Liver (tissue), 9 donors: ENCODE measurements around the gene PSMB10. TPM values are rescaled to one million over a fixed set of nuclear protein-coding genes. Genes with fewer than 3 reads are reported as not detected.

ENCODE experiments used
- DNase-seq: peaks from one replicate; pipeline ENCODE4 v3.0.0-alpha.2; 2017; ENCODE audit warnings: low spot score
- H3K27ac ChIP-seq, 2 donors: one replicate each; pipeline ENCODE4 v1.7.0; 2013; ENCODE audit warnings: inconsistent platforms in 2 of 2, low read length in 2 of 2, control low read depth in 1 of 2, low read depth in 1 of 2, mild to moderate bottlenecking in 1 of 2
- H3K27me3 ChIP-seq, 4 donors: one replicate each; pipeline versions ENCODE4 v1.6.1 to v1.7.0; 2013; ENCODE audit warnings: low read length in 3 of 4, inconsistent platforms in 1 of 4, mild to moderate bottlenecking in 1 of 4, moderate library complexity in 1 of 4; ENCODE audit not compliant: control insufficient read depth in 4 of 4, insufficient read depth in 4 of 4
- H3K36me3 ChIP-seq, 4 donors: one replicate each; pipeline versions ENCODE4 v1.6.1 to v1.7.0; 2013; ENCODE audit warnings: low read length in 3 of 4, mild to moderate bottlenecking in 3 of 4, low read depth in 1 of 4, moderate library complexity in 1 of 4; ENCODE audit not compliant: control insufficient read depth in 4 of 4, insufficient read depth in 3 of 4
- H3K4me1 ChIP-seq, 4 donors: one replicate each; pipeline versions ENCODE4 v1.6.1 to v1.7.0; 2013; ENCODE audit warnings: low read length in 3 of 4, mild to moderate bottlenecking in 3 of 4, moderate library complexity in 1 of 4; ENCODE audit not compliant: control insufficient read depth in 4 of 4, insufficient read depth in 4 of 4
- H3K4me3 ChIP-seq, 3 donors: one replicate each; pipeline versions ENCODE4 v1.6.1 to v1.7.0; 2013; ENCODE audit warnings: low read length in 3 of 3, control low read depth in 1 of 3, low read depth in 1 of 3, mild to moderate bottlenecking in 1 of 3
- H3K9ac ChIP-seq, 2 donors: one replicate each; pipeline ENCODE4 v1.7.0; 2013; ENCODE audit warnings: low read length in 2 of 2, mild to moderate bottlenecking in 2 of 2, moderate library complexity in 2 of 2, control low read depth in 1 of 2, low read depth in 1 of 2
- H3K9me3 ChIP-seq, 4 donors: one replicate each; pipeline versions ENCODE4 v1.6.1 to v1.7.0; 2013; ENCODE audit warnings: low read length in 3 of 4; ENCODE audit not compliant: control insufficient read depth in 4 of 4
- ATF3 ChIP-seq: IDR thresholded peaks from 2 replicates; pipeline ENCODE4 v1.6.1; 2016; ENCODE audit warnings: antibody characterized with exemption
- EGR1 ChIP-seq, 2 donors: IDR thresholded peaks; 2 replicates each; pipeline ENCODE4 v1.6.1; 2016 to 2018; ENCODE audit warnings: antibody characterized with exemption in 2 of 2, low read depth in 2 of 2
- FOXA1 ChIP-seq: IDR thresholded peaks from 2 replicates; pipeline ENCODE4 v1.6.1; 2016; ENCODE audit warnings: antibody characterized with exemption
- FOXA2 ChIP-seq: IDR thresholded peaks from 2 replicates; pipeline ENCODE4 v1.6.1; 2016; ENCODE audit warnings: antibody characterized with exemption
- GABPA ChIP-seq, 2 donors: IDR thresholded peaks in 1 of 2; conservative IDR thresholded peaks in 1 of 2; 2 replicates each; pipeline ENCODE4 v1.6.1; 2016; ENCODE audit warnings: antibody characterized with exemption in 2 of 2, mild to moderate bottlenecking in 1 of 2, moderate library complexity in 1 of 2
- HNF4A ChIP-seq, 2 donors: conservative IDR thresholded peaks; 2 replicates each; pipeline ENCODE4 v1.6.1; 2016; ENCODE audit warnings: antibody characterized with exemption in 2 of 2, mild to moderate bottlenecking in 2 of 2
- HNF4G ChIP-seq: IDR thresholded peaks from 2 replicates; pipeline ENCODE4 v1.6.1; 2016; ENCODE audit warnings: antibody characterized with exemption
- JUND ChIP-seq, 2 donors: IDR thresholded peaks; 2 replicates each; pipeline ENCODE4 v1.6.1; 2016; ENCODE audit warnings: antibody characterized with exemption in 2 of 2
- MAX ChIP-seq: IDR thresholded peaks from 2 replicates; pipeline ENCODE4 v1.6.1; 2016; ENCODE audit warnings: antibody characterized with exemption
- NR2F2 ChIP-seq: IDR thresholded peaks from 2 replicates; pipeline ENCODE4 v1.6.1; 2016; ENCODE audit warnings: antibody characterized with exemption
- RAD21 ChIP-seq, 2 donors: IDR thresholded peaks; 2 replicates each; pipeline ENCODE4 v1.6.1; 2016; ENCODE audit warnings: antibody characterized with exemption in 2 of 2, mild to moderate bottlenecking in 2 of 2
- REST ChIP-seq: IDR thresholded peaks from 2 replicates; pipeline ENCODE4 v1.6.1; 2016; ENCODE audit warnings: antibody characterized with exemption, mild to moderate bottlenecking
- RXRA ChIP-seq, 2 donors: IDR thresholded peaks; 2 replicates each; pipeline ENCODE4 v1.6.1; 2017 to 2018; ENCODE audit warnings: antibody characterized with exemption in 2 of 2, mild to moderate bottlenecking in 1 of 2
- SP1 ChIP-seq: IDR thresholded peaks from 2 replicates; pipeline ENCODE4 v1.6.1; 2018; ENCODE audit warnings: antibody characterized with exemption, mild to moderate bottlenecking
- TAF1 ChIP-seq: conservative IDR thresholded peaks from 2 replicates; pipeline ENCODE4 v1.6.1; 2016; ENCODE audit warnings: antibody characterized with exemption, mild to moderate bottlenecking
- YY1 ChIP-seq: IDR thresholded peaks from 2 replicates; pipeline ENCODE4 v1.6.1; 2016; ENCODE audit warnings: antibody characterized with exemption, mild to moderate bottlenecking
- WGBS: extraction: QIAGEN DNeasy Blood & Tissue Kit; methylation state at CpG from one replicate; pipeline ENCODE4 v1.1.7; 2013; 5-methylcytosine and 5-hydroxymethylcytosine counted together
- polyA plus RNA-seq, 2 donors: library from polyadenylated mRNA; stranded (reverse) in 1 of 2; unstranded in 1 of 2; fragments of 200-250 nt in 1 of 2; fragments of >200 nt in 1 of 2; fragmentation: Nextera tagmentation in 1 of 2; extraction: Ambion mirVana in 1 of 2; gene quantifications; one replicate each; pipeline versions ENCODE4 v1.2.1 to v1.2.3, GENCODE V29; 2013 to 2015
- total RNA-seq, 2 donors: library from RNA; depleted of rRNA; stranded (reverse); fragments of >200 nt; gene quantifications; one replicate each; pipeline ENCODE4 v1.2.3, GENCODE V29; 2014
- TF ChIP-seq, protein P1 (sequence below): IDR thresholded peaks from 2 replicates; pipeline ENCODE4 v1.6.1; 2016; ENCODE audit warnings: antibody characterized with exemption
- TF ChIP-seq, protein P2 (sequence below): fragments of 150-350 bp; IDR thresholded peaks from 2 replicates; pipeline ENCODE4 v1.5.1; 2017; ENCODE audit warnings: improper control_type of control experiment, low read depth, low read length; ENCODE audit not compliant: missing input control
- donor health status: healthy.
- donor health status: healthy.
- donor health status: healthy.
- donor health status: healthy.
- donor health status: healthy.

The PSMB10 gene
- total and polyA plus RNA-seq, 4 donors: 24.8 to 48.2 (median 32.3) TPM

DNA sequence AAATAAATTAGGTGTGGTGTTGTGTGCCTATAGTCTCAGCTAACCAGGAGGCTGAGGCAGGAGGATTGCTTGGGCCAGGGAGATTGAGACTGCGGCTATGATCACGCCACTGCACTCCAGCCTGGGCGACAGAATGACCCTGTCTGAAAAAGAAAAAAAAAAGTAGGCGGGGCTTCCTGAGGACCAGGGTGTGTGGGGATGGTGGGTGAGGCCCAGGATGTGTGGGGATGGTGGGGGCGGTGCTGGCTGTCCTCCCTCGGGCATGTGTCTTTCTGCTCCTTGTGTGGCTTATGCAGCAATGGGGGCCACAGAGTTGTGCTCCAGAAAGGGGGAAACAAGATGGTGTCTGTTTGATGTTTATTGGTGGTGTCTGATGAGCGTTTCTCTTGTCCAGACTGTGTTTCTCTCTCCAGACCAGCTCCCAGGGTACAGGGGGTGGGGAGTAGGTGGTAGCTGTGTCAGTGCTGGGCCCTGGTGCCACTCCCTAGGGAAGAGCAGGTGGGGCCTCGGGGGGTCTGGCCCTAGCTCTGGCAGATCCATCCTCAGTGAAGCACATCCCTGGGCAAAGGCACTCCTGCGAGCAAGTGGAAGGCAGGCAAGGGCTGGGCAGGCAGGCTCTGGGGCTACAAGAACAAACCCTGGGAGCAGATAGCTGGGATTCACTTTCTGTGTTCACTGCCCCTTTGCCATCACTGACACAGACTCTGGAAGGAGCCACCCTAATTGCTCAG lies 5.0 kb upstream of the PSMB10 start:
- H3K27me3 ChIP-seq: no peaks in the 10 kb centered on the region
- no peak for TF ChIP-seq GABPA (IDR thresholded peaks at IDR 0.05 in 1 of 2, conservative IDR thresholded peaks at IDR 0.05 in 1 of 2)
- no peak for TF ChIP-seq FOXA2
- no peak for TF ChIP-seq MAX
- TF ChIP-seq RAD21 (IDR thresholded peaks at IDR 0.05): no peak
- TF ChIP-seq YY1: no peak
- TF ChIP-seq RXRA (IDR thresholded peaks at IDR 0.05): no peak
- no peak for TF ChIP-seq NR2F2
- TF ChIP-seq HNF4A (conservative IDR thresholded peaks at IDR 0.05): no peak
- no peak for TF ChIP-seq JUND (IDR thresholded peaks at IDR 0.05)
- TF ChIP-seq, protein P1, sequence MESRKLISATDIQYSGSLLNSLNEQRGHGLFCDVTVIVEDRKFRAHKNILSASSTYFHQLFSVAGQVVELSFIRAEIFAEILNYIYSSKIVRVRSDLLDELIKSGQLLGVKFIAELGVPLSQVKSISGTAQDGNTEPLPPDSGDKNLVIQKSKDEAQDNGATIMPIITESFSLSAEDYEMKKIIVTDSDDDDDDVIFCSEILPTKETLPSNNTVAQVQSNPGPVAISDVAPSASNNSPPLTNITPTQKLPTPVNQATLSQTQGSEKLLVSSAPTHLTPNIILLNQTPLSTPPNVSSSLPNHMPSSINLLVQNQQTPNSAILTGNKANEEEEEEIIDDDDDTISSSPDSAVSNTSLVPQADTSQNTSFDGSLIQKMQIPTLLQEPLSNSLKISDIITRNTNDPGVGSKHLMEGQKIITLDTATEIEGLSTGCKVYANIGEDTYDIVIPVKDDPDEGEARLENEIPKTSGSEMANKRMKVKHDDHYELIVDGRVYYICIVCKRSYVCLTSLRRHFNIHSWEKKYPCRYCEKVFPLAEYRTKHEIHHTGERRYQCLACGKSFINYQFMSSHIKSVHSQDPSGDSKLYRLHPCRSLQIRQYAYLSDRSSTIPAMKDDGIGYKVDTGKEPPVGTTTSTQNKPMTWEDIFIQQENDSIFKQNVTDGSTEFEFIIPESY: no peak
- no peak for TF ChIP-seq TAF1
- no peak for TF ChIP-seq SP1
- TF ChIP-seq ATF3: no peak
- TF ChIP-seq HNF4G: no peak
- peaks cover 14 to 64% (median 44%) of the 10 kb centered on the region in 4 donors for H3K4me1 ChIP-seq
- no peaks in the 10 kb centered on the region for H3K9me3 ChIP-seq
- 82% methylated on average over 9 of the region's 9 CpGs for WGBS
- H3K36me3 ChIP-seq: peaks cover 10 to 19% (median 13%) of the 10 kb centered on the region in 4 donors
- no peak for DNase-seq
- H3K9ac ChIP-seq: no peak overlapping the region
- H3K4me3 ChIP-seq: no peak overlapping the region
- H3K27ac ChIP-seq: no peak overlapping the region

- 96% methylated on average over 5 of the region's 5 CpGs for WGBS
- no peak for DNase-seq
- H3K27me3 ChIP-seq: no peaks in the 10 kb centered on the region
- H3K36me3 ChIP-seq: peaks cover 7 to 10% (median 9%) of the 10 kb centered on the region in 4 donors
- peaks cover 14 to 64% (median 44%) of the 10 kb centered on the region in 4 donors for H3K4me1 ChIP-seq
- H3K9ac ChIP-seq: no peak overlapping the region
- no peak overlapping the region for H3K27ac ChIP-seq
- TF ChIP-seq REST (no peak), ATF3 (no peak), TAF1 (no peak), MAX (no peak), RAD21 (IDR thresholded peaks at IDR 0.05) (no peak), HNF4A (conservative IDR thresholded peaks at IDR 0.05) (no peak), EGR1 (IDR thresholded peaks at IDR 0.05; ENCODE audit: low read depth in 2 of 2) (no peak), FOXA2 (no peak), RXRA (IDR thresholded peaks at IDR 0.05) (no peak), GABPA (IDR thresholded peaks at IDR 0.05 in 1 of 2, conservative IDR thresholded peaks at IDR 0.05 in 1 of 2) (no peak), FOXA1 (no peak), SP1 (no peak), YY1 (no peak), NR2F2 (no peak), HNF4G (no peak)
- TF ChIP-seq, protein P2, sequence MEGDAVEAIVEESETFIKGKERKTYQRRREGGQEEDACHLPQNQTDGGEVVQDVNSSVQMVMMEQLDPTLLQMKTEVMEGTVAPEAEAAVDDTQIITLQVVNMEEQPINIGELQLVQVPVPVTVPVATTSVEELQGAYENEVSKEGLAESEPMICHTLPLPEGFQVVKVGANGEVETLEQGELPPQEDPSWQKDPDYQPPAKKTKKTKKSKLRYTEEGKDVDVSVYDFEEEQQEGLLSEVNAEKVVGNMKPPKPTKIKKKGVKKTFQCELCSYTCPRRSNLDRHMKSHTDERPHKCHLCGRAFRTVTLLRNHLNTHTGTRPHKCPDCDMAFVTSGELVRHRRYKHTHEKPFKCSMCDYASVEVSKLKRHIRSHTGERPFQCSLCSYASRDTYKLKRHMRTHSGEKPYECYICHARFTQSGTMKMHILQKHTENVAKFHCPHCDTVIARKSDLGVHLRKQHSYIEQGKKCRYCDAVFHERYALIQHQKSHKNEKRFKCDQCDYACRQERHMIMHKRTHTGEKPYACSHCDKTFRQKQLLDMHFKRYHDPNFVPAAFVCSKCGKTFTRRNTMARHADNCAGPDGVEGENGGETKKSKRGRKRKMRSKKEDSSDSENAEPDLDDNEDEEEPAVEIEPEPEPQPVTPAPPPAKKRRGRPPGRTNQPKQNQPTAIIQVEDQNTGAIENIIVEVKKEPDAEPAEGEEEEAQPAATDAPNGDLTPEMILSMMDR: no peak
- TF ChIP-seq, protein P1: no peak
- no peaks in the 10 kb centered on the region for H3K9me3 ChIP-seq
- H3K4me3 ChIP-seq: no peak overlapping the region
Observed at GRCh38 chr16:67940446-67941089, 3.9 kb upstream of the PSMB10 start.
